Measurements from ENCODE around the gene KCNQ5.
"Not testable (repeated sequence)": the region's sequence is repeated elsewhere in the genome, so short reads cannot be mapped to it uniquely, and the experiment has no call there.

KCNQ5 gene
- 1.4 to 2.4 reads per million in 2 donors for total RNA-seq

DNA sequence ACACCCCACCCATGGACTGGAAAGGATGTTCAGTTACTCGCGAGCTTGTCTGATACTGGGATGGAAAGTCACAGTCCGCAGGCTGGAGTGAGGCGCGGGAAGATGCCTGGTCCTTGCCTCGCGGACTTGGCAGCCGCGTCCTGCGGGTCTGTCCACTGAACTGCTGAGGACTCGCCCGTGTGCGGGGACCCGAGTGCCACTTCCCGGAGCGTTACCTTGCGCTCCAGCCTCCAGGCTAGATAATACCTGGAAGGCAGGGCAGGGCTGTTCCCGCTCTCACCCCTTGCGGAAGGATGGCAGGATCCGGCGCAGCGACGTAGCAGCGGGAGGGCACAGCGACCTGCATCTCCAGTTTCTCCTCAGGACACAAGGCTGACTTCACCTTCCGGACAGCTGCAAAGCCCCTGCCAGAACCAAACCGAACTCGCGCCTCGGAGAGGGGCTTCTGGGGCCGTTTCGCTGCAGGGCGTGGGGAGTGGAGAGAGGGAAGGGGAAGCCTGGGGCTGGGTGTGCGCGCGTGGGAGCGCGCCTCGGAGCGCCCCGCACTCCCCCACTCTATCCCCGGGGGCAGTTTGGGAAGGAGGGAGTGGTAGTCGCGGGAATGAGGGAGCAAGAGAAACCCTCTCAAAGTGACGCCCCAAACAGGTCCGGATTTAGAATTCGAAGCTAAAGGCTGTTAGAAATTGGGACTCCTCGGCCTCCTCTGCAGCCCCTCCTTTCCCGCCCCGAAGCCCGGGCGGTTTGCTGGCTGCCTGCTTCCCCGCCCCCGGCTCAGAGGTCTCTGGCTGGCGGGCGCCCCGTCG lies at the start of gene KCNQ5:
KCNQ5 (plus strand) TSS at position 774 of the 803 bp plus-strand sequence.
- no peak for DNase-seq

GRCh38 chr6:72579865-72580264 lies 42.0 kb upstream of the KCNQ5 start:
- DNase-seq: no peak

DNA sequence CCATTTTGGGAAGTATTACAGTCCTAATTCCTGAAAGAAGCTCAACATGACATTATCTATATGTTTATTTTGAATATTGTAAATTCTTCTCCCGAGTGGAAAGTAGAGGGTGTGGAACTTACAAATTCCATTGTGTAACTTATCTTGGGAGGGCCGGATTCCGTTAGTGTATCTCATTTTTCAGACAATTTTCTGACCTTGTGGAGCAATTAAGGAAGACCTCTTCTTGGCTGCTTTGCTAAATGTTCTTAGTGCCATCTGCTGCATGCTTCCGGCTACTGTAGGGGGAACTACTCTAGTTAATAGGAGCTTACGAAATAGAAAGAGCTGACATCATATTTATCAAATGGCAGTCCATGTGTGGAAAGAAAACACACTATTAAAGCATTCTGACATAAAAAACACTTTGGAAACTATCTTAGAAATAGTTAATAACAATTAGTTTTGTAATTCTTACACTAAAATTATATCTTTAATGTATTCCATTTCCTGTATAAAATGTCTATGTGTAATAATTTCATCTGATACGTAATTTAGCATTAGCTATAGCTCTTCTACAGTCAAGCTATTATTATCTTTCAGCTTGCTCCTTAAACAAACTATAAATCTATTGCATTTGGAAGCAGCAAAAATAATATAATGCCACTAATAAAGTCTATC lies 41.5 kb upstream of the KCNQ5 start:
- DNase-seq: no peak

GRCh38 chr6:72580950-72581349 lies 40.9 kb upstream of the KCNQ5 start:
- not testable (repeated sequence) for DNase-seq

DNA sequence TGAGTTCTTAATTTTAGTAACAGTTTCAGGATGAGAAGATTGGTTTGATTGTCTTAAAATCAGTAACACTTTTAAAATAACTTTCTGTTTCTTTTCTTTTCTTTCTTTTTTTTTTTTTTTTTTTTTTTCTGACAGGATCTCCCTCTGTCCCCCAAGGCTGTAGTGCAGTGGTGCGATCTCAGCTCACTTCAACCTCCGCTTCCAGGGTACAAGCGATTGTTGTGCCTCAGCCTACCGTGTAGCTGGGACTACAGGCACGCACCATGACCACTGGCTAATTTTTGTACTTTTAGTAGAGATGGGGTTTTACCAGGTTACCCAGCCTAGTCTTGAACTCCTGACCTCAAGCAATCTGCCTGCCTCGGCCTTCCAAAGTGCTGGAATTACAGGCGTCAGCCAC lies 33.7 kb upstream of the KCNQ5 start:
- DNase-seq: no peak

- DNase-seq: no peak
Measured at GRCh38 chr6:72589096-72589495, 32.8 kb upstream of the KCNQ5 start.

DNA sequence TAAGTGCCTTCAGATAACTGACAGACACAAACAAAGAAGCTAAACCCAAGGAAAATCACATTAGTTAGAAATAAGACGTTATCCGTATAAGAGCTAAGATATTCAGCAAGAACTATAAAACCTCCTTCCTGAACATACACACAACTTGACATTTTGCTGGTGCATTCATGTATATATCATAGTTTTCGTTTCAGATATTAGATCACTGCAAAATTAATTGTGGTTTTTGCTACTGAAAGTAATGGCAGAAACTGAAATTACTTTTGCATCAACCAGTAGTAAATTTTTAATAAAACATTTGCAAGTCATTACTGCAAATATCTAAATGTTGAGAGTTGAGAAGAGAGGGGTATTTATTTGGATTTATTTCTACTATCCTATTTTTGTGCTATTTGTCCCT lies 26.1 kb upstream of the KCNQ5 start:
- no peak for DNase-seq

DNA sequence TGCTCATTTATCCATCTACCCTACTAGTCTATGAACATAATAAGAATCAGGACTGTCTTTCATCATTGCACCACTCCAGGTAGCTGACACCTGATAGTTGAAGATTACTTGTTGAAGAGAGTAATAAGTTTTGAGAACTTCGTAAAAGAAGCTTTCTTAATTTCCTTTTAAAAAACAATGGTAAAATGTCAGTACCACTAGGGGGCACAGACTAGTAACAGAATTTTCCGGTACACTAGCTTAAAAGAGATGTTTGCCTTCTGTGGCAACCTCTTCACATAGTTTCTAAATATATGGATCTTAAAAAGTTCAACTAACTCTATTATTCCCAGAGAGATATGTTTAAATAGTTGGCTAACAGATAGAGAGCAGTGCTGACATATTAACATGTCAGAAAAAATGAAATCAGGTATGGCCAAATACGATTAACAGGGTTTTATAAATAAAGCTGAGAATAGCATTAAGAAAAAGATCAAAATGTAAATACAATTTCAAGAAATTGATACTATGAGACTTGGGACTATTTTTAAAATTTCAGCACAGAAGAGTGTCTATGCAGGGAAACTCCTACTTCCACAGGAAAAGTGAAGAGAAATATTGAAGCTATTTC lies 5.4 kb upstream of the KCNQ5 start:
- no peak for DNase-seq

- DNase-seq: no peak
Measured at GRCh38 chr6:72617721-72618120, 4.1 kb upstream of the KCNQ5 start.

GRCh38 chr6:72619883-72620696 lies 1.8 kb upstream of the KCNQ5 start:
- DNase-seq: peak; percentile 14

DNA sequence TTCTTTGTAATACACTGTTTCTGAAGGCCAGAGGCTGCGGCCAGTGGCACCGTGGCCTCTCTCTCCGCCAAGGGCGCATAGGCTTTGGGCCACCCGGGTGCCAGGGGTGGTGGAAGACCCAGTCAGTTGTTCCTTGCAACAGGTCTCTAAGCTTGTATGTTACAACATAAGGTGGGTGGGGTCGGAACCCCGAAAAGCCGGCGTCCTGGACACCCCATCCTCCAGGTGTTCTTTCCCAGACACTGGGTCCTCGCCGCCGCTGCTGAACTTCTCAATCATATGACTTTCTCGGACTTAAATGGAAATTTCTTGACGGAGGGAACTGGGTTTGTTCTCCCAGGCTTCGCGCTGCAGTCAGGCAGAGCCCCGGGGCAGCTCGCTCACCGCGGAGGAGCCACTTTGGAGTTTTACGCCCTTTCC lies 983 bp upstream of the KCNQ5 start:
- no peak for DNase-seq

DNA sequence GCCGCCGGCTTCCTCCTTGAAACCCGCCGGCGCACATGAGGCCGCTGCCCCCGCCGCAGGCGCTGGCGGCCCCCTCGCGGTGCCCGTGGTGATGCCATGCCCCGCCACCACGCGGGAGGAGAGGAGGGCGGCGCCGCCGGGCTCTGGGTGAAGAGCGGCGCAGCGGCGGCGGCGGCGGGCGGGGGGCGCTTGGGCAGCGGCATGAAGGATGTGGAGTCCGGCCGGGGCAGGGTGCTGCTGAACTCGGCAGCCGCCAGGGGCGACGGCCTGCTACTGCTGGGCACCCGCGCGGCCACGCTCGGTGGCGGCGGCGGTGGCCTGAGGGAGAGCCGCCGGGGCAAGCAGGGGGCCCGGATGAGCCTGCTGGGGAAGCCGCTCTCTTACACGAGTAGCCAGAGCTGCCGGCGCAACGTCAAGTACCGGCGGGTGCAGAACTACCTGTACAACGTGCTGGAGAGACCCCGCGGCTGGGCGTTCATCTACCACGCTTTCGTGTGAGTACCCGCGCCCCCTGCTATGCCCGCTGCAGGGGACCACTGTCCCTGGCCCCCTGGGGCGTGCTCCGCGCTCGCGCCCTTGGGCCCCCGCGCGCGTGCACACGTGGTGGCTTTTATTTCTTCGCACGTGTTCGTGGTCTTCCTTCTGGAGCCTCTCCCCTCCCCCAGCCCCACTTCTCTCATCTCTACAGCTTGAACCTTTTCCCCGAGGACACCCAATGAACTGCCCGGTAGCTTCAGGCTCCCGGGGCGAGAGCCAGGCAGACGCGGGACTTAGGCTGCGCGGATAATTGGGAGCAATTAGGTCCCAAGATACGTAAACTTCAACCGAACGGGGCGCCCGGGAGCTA lies 453 bp downstream of the KCNQ5 start:
- DNase-seq: peak; percentile 20

DNA sequence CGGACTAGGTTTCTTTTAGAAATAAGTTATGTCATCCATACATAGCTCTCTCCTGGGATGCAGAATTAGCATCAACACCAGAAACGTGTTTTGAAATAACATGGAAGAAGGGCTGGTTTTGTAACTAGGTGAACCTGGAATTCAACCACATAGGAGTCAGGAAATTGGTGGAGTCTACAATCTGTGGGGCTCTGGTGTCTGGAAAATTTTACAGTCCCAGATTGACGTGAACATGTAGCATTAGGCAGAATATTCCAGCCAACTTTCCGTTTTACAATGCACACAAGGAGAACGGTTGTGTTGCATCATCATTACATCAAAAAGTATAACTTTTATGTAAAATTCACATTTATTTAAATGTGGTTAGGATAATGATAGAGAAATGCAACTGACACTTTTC lies 1.9 kb downstream of the KCNQ5 start:
- DNase-seq: no peak

GRCh38 chr6:72624557-72625160 lies 2.8 kb downstream of the KCNQ5 start:
- DNase-seq: no peak

DNA sequence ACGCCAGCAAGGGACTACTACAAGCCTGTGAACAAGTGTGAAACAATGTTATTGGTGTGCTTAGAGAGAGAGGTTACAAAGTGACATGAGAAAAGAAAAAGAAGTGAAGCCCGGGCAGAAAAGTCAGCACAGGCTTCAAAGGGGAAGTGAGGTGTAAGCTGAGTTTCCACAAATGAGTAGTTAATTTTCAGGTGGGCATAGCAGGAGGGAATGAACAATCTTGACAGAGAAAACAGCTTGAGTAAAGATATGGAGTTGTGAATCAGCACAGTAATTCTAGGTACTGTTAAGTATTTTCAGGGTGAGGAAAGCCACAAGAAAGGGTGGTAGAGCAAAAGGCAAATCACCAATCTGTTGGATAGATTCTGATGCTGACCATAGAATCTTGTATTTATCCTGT lies 4.3 kb downstream of the KCNQ5 start:
- DNase-seq: no peak

DNA sequence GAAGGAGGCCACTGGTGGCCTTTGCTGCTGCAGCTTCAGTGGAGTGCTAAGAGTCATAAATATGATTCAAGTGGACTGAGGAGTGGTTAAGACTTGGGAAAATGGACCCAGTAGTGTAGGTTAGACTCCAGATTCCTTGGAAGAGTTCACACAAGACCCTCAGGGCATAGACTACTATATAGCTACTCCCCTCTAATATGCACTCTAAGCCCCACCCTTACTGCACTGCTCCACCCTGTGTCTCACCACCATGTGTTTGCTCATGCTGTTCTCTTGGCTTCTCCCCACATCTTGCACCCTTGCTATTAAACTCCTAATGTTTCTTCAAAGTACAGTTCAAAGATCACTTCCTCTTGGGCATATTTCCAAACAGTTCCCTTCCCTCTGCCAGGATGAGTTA lies 5.7 kb downstream of the KCNQ5 start:
- no peak for DNase-seq

GRCh38 chr6:72631480-72631879 lies 9.6 kb downstream of the KCNQ5 start:
- DNase-seq: no peak

- DNase-seq: no peak
Measured at GRCh38 chr6:72635636-72636035, 13.8 kb downstream of the KCNQ5 start.

GRCh38 chr6:72636215-72636614 lies 14.4 kb downstream of the KCNQ5 start:
- no peak for DNase-seq

DNA sequence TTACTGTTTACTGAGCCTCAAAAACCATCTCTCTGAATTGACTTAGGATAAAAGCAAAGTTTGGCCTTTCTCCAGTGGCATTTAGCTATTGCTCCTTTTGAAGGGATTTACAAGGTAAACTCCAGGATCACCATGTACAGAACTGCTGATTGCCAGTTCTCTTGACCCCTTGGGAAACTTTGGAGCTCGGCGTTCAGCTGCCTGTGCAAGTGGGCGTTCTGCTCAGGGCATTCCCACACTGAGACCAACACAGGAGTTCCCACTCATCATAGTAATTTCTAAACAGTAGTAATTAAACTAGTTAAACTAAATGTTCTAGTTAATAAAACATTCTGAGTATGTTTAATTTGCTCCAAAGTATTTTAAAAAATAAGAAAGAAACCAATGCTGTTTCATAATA lies 14.9 kb downstream of the KCNQ5 start:
- no peak for DNase-seq

DNA sequence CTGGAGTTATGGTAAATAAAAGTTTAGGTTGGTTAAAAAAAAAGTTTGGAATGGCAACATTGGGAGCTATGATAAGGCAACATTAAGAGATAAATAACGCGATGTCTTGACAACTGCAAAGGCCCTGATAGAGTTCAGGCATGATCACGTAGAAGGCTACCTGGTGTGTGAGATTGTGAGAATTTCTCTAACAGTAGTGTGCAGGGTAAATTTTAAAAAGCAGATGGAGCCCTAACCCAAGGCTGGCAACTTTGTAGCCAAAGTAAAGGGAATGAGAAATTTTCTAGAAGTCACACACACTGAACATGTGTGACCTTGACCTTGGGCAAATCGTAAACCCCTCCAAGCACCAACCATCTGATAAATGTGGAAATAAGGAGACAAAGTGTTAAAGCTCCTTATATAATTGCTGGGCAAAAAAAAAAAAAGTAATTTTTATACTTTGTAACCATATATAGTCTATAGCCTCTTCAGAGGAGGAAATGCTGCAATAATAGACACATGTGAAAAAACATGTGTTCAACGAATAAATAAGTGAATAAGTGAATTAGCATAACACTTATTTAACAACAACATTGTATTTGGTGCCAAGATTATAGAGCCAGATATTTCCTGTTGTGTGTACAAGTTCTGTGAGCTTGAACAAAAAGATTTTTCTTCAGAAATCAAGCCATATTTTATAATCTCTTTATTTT lies 18.2 kb downstream of the KCNQ5 start:
- DNase-seq: no peak

Data from T-helper 9 cell (primary cell).